GF-D8 (cell line): Measurements from ENCODE around the gene LENEP.
A peak's percentile ranks its signal among the peaks of the same experiment; 100 is the strongest.
"Not testable (repeated sequence)": the region's sequence is repeated elsewhere in the genome, so short reads cannot be mapped to it uniquely, and the experiment has no call there.

Experiments
- DNase-seq: peaks from one replicate; lab custom pipeline; 2025; lab: John Stamatoyannopoulos, UW

LENEP gene

GRCh38 chr1:154975409-154976059 lies 17.9 kb upstream of the LENEP start:
- no peak for DNase-seq

- DNase-seq = not testable (repeated sequence)
These were observed 15.6 kb upstream of the LENEP start for GRCh38 chr1:154977762-154978161.

GRCh38 chr1:154978360-154978759 lies 15.0 kb upstream of the LENEP start:
- DNase-seq = no peak

GRCh38 chr1:154982341-154982740 lies 11.0 kb upstream of the LENEP start:
- no peak for DNase-seq

GRCh38 chr1:154982897-154983648 lies 10.3 kb upstream of the LENEP start, which contains the start of gene FLAD1:
Gene FLAD1, plus strand, starts transcription at chr1:154983344. Its CDS starts 351 bp downstream, at chr1:154983695.
- peak; percentile 98 for DNase-seq

- no peak for DNase-seq
These were observed 9.5 kb upstream of the LENEP start for GRCh38 chr1:154983776-154984466.

GRCh38 chr1:154986736-154987135 lies 6.7 kb upstream of the LENEP start:
- DNase-seq = not testable (repeated sequence)

GRCh38 chr1:154987326-154987725 lies 6.1 kb upstream of the LENEP start:
- DNase-seq = no peak

- no peak for DNase-seq
These were observed 5.1 kb upstream of the LENEP start for GRCh38 chr1:154988058-154988954.

GRCh38 chr1:154989195-154989860 lies 4.1 kb upstream of the LENEP start:
- DNase-seq = no peak

- DNase-seq = no peak
These were observed 3.1 kb upstream of the LENEP start for GRCh38 chr1:154990276-154990675.

GRCh38 chr1:154992721-154993571 lies 440 bp upstream of the LENEP start:
- DNase-seq = no peak

GRCh38 chr1:154994269-154994587 lies 842 bp downstream of the LENEP start:
- no peak for DNase-seq

GRCh38 chr1:154994591-154994990 lies 1.2 kb downstream of the LENEP start:
- peak; percentile 31 for DNase-seq

- peak; percentile 50 for DNase-seq
These were observed 2.1 kb downstream of the LENEP start for GRCh38 chr1:154995301-154995983.

GRCh38 chr1:154996966-154997701 lies 3.7 kb downstream of the LENEP start:
- peak; percentile 62 for DNase-seq

- no peak for DNase-seq
These were observed 4.9 kb downstream of the LENEP start for GRCh38 chr1:154998201-154998780.

GRCh38 chr1:154998818-154999570 lies 5.6 kb downstream of the LENEP start:
- peak; percentile 81 for DNase-seq
